Trophoblast cell (in vitro differentiated cells and primary cell): Measurements from ENCODE around the gene EMID1.
"Not testable (repeated sequence)": the region's sequence is repeated elsewhere in the genome, so short reads cannot be mapped to it uniquely, and the experiment has no call there.

Experiments
- DNase-seq, 2 donors: peaks; one replicate each; pipeline ENCODE4 v3.0.0-alpha.2; 2016
- H2AFZ ChIP-seq: 2 replicates; pipeline ENCODE4 v1.6.1; 2013; ENCODE audit warnings: low read length, moderate library complexity, mild to moderate bottlenecking; ENCODE audit not compliant: insufficient read depth, poor library complexity
- H2AK5ac ChIP-seq: 2 replicates; pipeline ENCODE4 v1.6.1; 2013; ENCODE audit warnings: mild to moderate bottlenecking, low read length
- H2BK120ac ChIP-seq: 2 replicates; pipeline ENCODE4 v1.6.1; 2013; ENCODE audit warnings: low read length, mild to moderate bottlenecking, moderate library complexity; ENCODE audit not compliant: insufficient read depth, poor library complexity
- H2BK12ac ChIP-seq: 2 replicates; pipeline ENCODE4 v1.6.1; 2013; ENCODE audit warnings: mild to moderate bottlenecking, low read length, moderate library complexity
- H2BK5ac ChIP-seq: 2 replicates; pipeline ENCODE4 v1.6.1; 2013; ENCODE audit warnings: low read length, low read depth, moderate library complexity, mild to moderate bottlenecking; ENCODE audit not compliant: poor library complexity
- H3K14ac ChIP-seq: 2 replicates; pipeline ENCODE4 v1.6.1; 2013; ENCODE audit warnings: mild to moderate bottlenecking, low read length
- H3K18ac ChIP-seq: 2 replicates; pipeline ENCODE4 v1.6.1; 2013; ENCODE audit warnings: mild to moderate bottlenecking, low read length
- H3K23ac ChIP-seq: 2 replicates; pipeline ENCODE4 v1.6.1; 2013; ENCODE audit warnings: low read length
- H3K27ac ChIP-seq: 2 replicates; pipeline ENCODE4 v1.5.1; 2013; ENCODE audit warnings: low read depth, mild to moderate bottlenecking, inconsistent platforms, low read length, moderate library complexity
- H3K27me3 ChIP-seq: 2 replicates; pipeline ENCODE4 v1.6.1; 2013; ENCODE audit warnings: inconsistent platforms, mild to moderate bottlenecking, low read length, moderate library complexity; ENCODE audit not compliant: insufficient read depth
- H3K36me3 ChIP-seq, 2 experiments: 1 replicate in 1 of 2; 2 replicates in 1 of 2; pipeline ENCODE4 v1.6.1; 2013; ENCODE audit warnings: low read length in 2 of 2, mild to moderate bottlenecking in 2 of 2, moderate library complexity in 1 of 2; ENCODE audit not compliant: insufficient read depth in 2 of 2, control insufficient read depth in 1 of 2
- H3K4ac ChIP-seq: 2 replicates; pipeline ENCODE4 v1.6.1; 2013; ENCODE audit warnings: low read depth, mild to moderate bottlenecking, low read length, moderate library complexity
- H3K4me1 ChIP-seq, 2 experiments: 1 replicate in 1 of 2; 2 replicates in 1 of 2; pipeline ENCODE4 v1.6.1; 2013; ENCODE audit warnings: low read length in 2 of 2, mild to moderate bottlenecking in 2 of 2, moderate library complexity in 1 of 2; ENCODE audit not compliant: insufficient read depth in 2 of 2, control insufficient read depth in 1 of 2
- H3K4me2 ChIP-seq: 2 replicates; pipeline ENCODE4 v1.6.1; 2013; ENCODE audit warnings: inconsistent platforms, mild to moderate bottlenecking, low read length, moderate library complexity
- H3K4me3 ChIP-seq: 2 replicates; pipeline ENCODE4 v1.5.1; 2013; ENCODE audit warnings: mild to moderate bottlenecking, low read depth, low read length, inconsistent platforms
- H3K79me1 ChIP-seq: one replicate; pipeline ENCODE4 v1.6.1; 2013; ENCODE audit warnings: low read length
- H3K79me2 ChIP-seq: 2 replicates; pipeline ENCODE4 v1.6.1; 2013; ENCODE audit warnings: low read length, mild to moderate bottlenecking; ENCODE audit not compliant: control insufficient read depth, insufficient read depth, poor library complexity
- H3K9ac ChIP-seq: 2 replicates; pipeline ENCODE4 v1.6.1; 2013; ENCODE audit warnings: mild to moderate bottlenecking, low read length
- H3K9me3 ChIP-seq: 2 replicates; pipeline ENCODE4 v1.6.1; 2013; ENCODE audit warnings: low read depth, mild to moderate bottlenecking, control low read depth, inconsistent platforms, low read length; ENCODE audit not compliant: insufficient read depth
- H4K12ac ChIP-seq: 2 replicates; pipeline ENCODE4 v1.6.1; 2013; ENCODE audit warnings: low read depth, mild to moderate bottlenecking, low read length, moderate library complexity
- H4K8ac ChIP-seq: 2 replicates; pipeline ENCODE4 v1.6.1; 2013; ENCODE audit warnings: low read depth, mild to moderate bottlenecking, low read length, moderate library complexity
- H4K91ac ChIP-seq: one replicate; pipeline ENCODE4 v1.6.1; 2013; ENCODE audit warnings: low read depth, mild to moderate bottlenecking, low read length, moderate library complexity
- WGBS: extraction: QIAGEN DNeasy Blood & Tissue Kit; methylation state at CpG from one replicate; pipeline ENCODE4 v1.1.7; 2013; ENCODE audit warnings: missing lambda C conversion rate; ENCODE audit not compliant: insufficient read length, insufficient coverage; ENCODE audit errors: extremely low coverage; 5-methylcytosine and 5-hydroxymethylcytosine counted together

Gene EMID1

GRCh38 chr22:29247891-29248290 lies 42.2 kb downstream of the EMID1 start:
- not testable (repeated sequence) for H3K4ac ChIP-seq, H3K36me3 ChIP-seq, H3K27ac ChIP-seq, H4K12ac ChIP-seq, H3K4me2 ChIP-seq, H3K4me1 ChIP-seq, H4K91ac ChIP-seq, H3K18ac ChIP-seq, H3K9me3 ChIP-seq, H3K14ac ChIP-seq, H3K79me2 ChIP-seq, DNase-seq, H2AK5ac ChIP-seq, H3K23ac ChIP-seq, H3K4me3 ChIP-seq, H4K8ac ChIP-seq, H2BK120ac ChIP-seq, H2AFZ ChIP-seq, H2BK5ac ChIP-seq, H3K79me1 ChIP-seq, H2BK12ac ChIP-seq, H3K9ac ChIP-seq, H3K27me3 ChIP-seq
- WGBS: no CpG with 5 or more reads among the region's 10 CpGs

- no peak overlapping the region for H4K12ac ChIP-seq
- no peak overlapping the region for H3K4ac ChIP-seq
- H3K9me3 ChIP-seq: no peaks in the 10 kb centered on the region
- no peak overlapping the region for H2BK12ac ChIP-seq
- no peaks in the 10 kb centered on the region for H3K79me1 ChIP-seq
- no CpG with 5 or more reads among the region's 5 CpGs for WGBS
- H3K79me2 ChIP-seq: no peaks in the 10 kb centered on the region
- no peaks in the 10 kb centered on the region for H3K27me3 ChIP-seq
- no peak overlapping the region for H4K91ac ChIP-seq
- no peak overlapping the region for H4K8ac ChIP-seq
- no peak for DNase-seq
- no peak overlapping the region for H2BK120ac ChIP-seq
- H2BK5ac ChIP-seq: no peak overlapping the region
- H2AK5ac ChIP-seq: no peak overlapping the region
- no peak overlapping the region for H3K18ac ChIP-seq
- H3K9ac ChIP-seq: no peak overlapping the region
- no peak overlapping the region for H3K23ac ChIP-seq
- H3K27ac ChIP-seq: no peak overlapping the region
- H3K4me3 ChIP-seq: no peak overlapping the region
- H2AFZ ChIP-seq: no peak overlapping the region
- H3K4me1 ChIP-seq: no peaks in the 10 kb centered on the region
- no peaks in the 10 kb centered on the region for H3K36me3 ChIP-seq
- H3K4me2 ChIP-seq: no peak overlapping the region
- H3K14ac ChIP-seq: no peak overlapping the region
Observed at GRCh38 chr22:29251265-29251664, 45.6 kb downstream of the EMID1 start.

- H2BK12ac ChIP-seq: no peak overlapping the region
- H3K4me1 ChIP-seq: no peaks in the 10 kb centered on the region
- H3K14ac ChIP-seq: no peak overlapping the region
- no peaks in the 10 kb centered on the region for H3K79me2 ChIP-seq
- H3K27ac ChIP-seq: no peak overlapping the region
- no peak for DNase-seq
- H3K27me3 ChIP-seq: no peaks in the 10 kb centered on the region
- H3K9ac ChIP-seq: no peak overlapping the region
- H4K91ac ChIP-seq: no peak overlapping the region
- H2BK5ac ChIP-seq: no peak overlapping the region
- no peaks in the 10 kb centered on the region for H3K79me1 ChIP-seq
- no CpG with 5 or more reads among the region's 10 CpGs for WGBS
- H2AFZ ChIP-seq: no peak overlapping the region
- H3K4ac ChIP-seq: no peak overlapping the region
- H4K8ac ChIP-seq: no peak overlapping the region
- no peak overlapping the region for H4K12ac ChIP-seq
- H3K4me2 ChIP-seq: no peak overlapping the region
- no peak overlapping the region for H2AK5ac ChIP-seq
- H3K4me3 ChIP-seq: no peak overlapping the region
- H3K23ac ChIP-seq: no peak overlapping the region
- no peak overlapping the region for H3K18ac ChIP-seq
- H2BK120ac ChIP-seq: no peak overlapping the region
- no peaks in the 10 kb centered on the region for H3K36me3 ChIP-seq
- H3K9me3 ChIP-seq: no peaks in the 10 kb centered on the region
Observed at GRCh38 chr22:29251981-29252911, 46.5 kb downstream of the EMID1 start.

GRCh38 chr22:29253561-29254285 lies 48.0 kb downstream of the EMID1 start:
- H3K23ac ChIP-seq: no peak overlapping the region
- no peak overlapping the region for H4K12ac ChIP-seq
- no peak overlapping the region for H3K14ac ChIP-seq
- H3K4me3 ChIP-seq: no peak overlapping the region
- H2BK12ac ChIP-seq: no peak overlapping the region
- no peak overlapping the region for H3K4ac ChIP-seq
- H3K36me3 ChIP-seq: no peaks in the 10 kb centered on the region
- no peaks in the 10 kb centered on the region for H3K9me3 ChIP-seq
- no CpG with 5 or more reads among the region's 14 CpGs for WGBS
- no peak overlapping the region for H4K91ac ChIP-seq
- H2AK5ac ChIP-seq: no peak overlapping the region
- H4K8ac ChIP-seq: no peak overlapping the region
- H2AFZ ChIP-seq: no peak overlapping the region
- no peak overlapping the region for H3K4me2 ChIP-seq
- no peak for DNase-seq
- H3K27ac ChIP-seq: no peak overlapping the region
- H2BK5ac ChIP-seq: no peak overlapping the region
- H3K27me3 ChIP-seq: no peaks in the 10 kb centered on the region
- no peaks in the 10 kb centered on the region for H3K4me1 ChIP-seq
- H3K79me1 ChIP-seq: no peaks in the 10 kb centered on the region
- H3K9ac ChIP-seq: no peak overlapping the region
- no peak overlapping the region for H3K18ac ChIP-seq
- H3K79me2 ChIP-seq: no peaks in the 10 kb centered on the region
- H2BK120ac ChIP-seq: no peak overlapping the region
